HCT116 (cell line): ENCODE results near the gene ETV5. TPM values are rescaled to one million over a fixed set of nuclear protein-coding genes. Genes with fewer than 3 reads are reported as not detected.

Source experiments
- ATAC-seq: fragments of 200-7000 bp; cut with Tn5 transposase; 2 replicates; pipeline ENCODE4 v1.9.1; 2020; ENCODE audit warnings: mild to moderate bottlenecking, moderate library complexity
- BruUV-seq: library from RNA; stranded (reverse); fragments of 400-500 nt; replicated peaks from 2 replicates; lab custom pipeline; 2021; lab: Mats Ljungman, UMichigan
- CTCF ChIA-PET: fragments of 300-600 bp; sonication (Branson Sonifier 250); formaldehyde crosslinking; loops from one replicate; lab custom pipeline; 2021; ENCODE audit warnings: antibody characterized with exemption; lab: Charles Lee
- POLR2A ChIA-PET: fragments of 300-600, 350-600 bp; sonication (Branson Sonifier 250); formaldehyde crosslinking; loops from one replicate; lab custom pipeline; 2021; ENCODE audit warnings: antibody characterized with exemption; lab: Charles Lee
- RAD21 ChIA-PET, 2 experiments: fragments of 300-600 bp; sonication (Branson Sonifier 250); formaldehyde crosslinking; loops; one replicate each; lab custom pipeline; 2023; ENCODE audit warnings: low total read pairs in 2 of 2; ENCODE audit not compliant: uncharacterized antibody in 2 of 2, unreplicated experiment in 2 of 2, low non-redundant PET in 1 of 2; lab: Charles Lee
- DNase-seq: peaks from one replicate; pipeline ENCODE4 v3.0.0-alpha.2; 2010; ENCODE audit warnings: low read depth, low spot score
- H2AFZ ChIP-seq: fragments of 200-600 bp; shearing (Covaris generic), sonication (generic); 2 replicates; pipeline ENCODE4 v1.6.1; 2017; ENCODE audit warnings: low read depth, mixed run types, mixed read lengths, antibody characterized with exemption, low read length; ENCODE audit not compliant: poor library complexity, severe bottlenecking
- H3K27ac ChIP-seq: 2 replicates; pipeline ENCODE4 v1.5.1; 2012; ENCODE audit warnings: low read depth, low read length
- H3K27me3 ChIP-seq: fragments of 200-600 bp; sonication (generic); 2 replicates; pipeline ENCODE4 v1.6.1; 2016; ENCODE audit warnings: mixed run types, low read length, mixed read lengths; ENCODE audit not compliant: insufficient read depth
- H3K36me3 ChIP-seq, 2 experiments: fragments of 200-500 bp in 1 of 2; fragments of 200-600 bp in 1 of 2; sonication (Bioruptor generic) in 1 of 2; sonication (generic) in 1 of 2; 2 replicates each; pipeline versions ENCODE4 v1.5.1 to v1.6.1; 2014 to 2016; ENCODE audit warnings: low read length in 2 of 2, inconsistent platforms in 1 of 2, mixed read lengths in 1 of 2, mixed run types in 1 of 2; ENCODE audit not compliant: insufficient read depth in 2 of 2, control insufficient read depth in 1 of 2
- H3K4me1 ChIP-seq, 2 experiments: fragments of 200-600 bp in 1 of 2; sonication (generic) in 1 of 2; 2 replicates each; pipeline versions ENCODE4 v1.5.1 to v1.6.1; 2012 to 2017; ENCODE audit warnings: low read length in 2 of 2, inconsistent platforms in 1 of 2, mild to moderate bottlenecking in 1 of 2, mixed read lengths in 1 of 2, mixed run types in 1 of 2, moderate library complexity in 1 of 2; ENCODE audit not compliant: insufficient read depth in 2 of 2, control insufficient read depth in 1 of 2
- H3K4me2 ChIP-seq: fragments of 200-600 bp; sonication (generic); 2 replicates; pipeline ENCODE4 v1.6.1; 2017; ENCODE audit warnings: mixed run types, low read length, mixed read lengths
- H3K4me3 ChIP-seq, 2 experiments: fragments of 200-600 bp in 1 of 2; sonication (generic) in 1 of 2; replicated peaks in 1 of 2; 2 replicates each; pipeline ENCODE4 v1.5.1; 2011 to 2016; ENCODE audit warnings: low read length in 2 of 2, control low read depth in 1 of 2, low read depth in 1 of 2, mild to moderate bottlenecking in 1 of 2, mixed read lengths in 1 of 2, mixed run types in 1 of 2
- H3K79me2 ChIP-seq: fragments of 200-600 bp; sonication (generic); 2 replicates; pipeline ENCODE4 v1.6.1; 2017; ENCODE audit warnings: mild to moderate bottlenecking, mixed run types, low read length, moderate library complexity, mixed read lengths; ENCODE audit not compliant: insufficient read depth
- H3K9ac ChIP-seq: fragments of 200-600 bp; sonication (generic); 2 replicates; pipeline ENCODE4 v1.6.1; 2016; ENCODE audit warnings: low read length, mixed read lengths
- H3K9me2 ChIP-seq: fragments of 200-600 bp; sonication (generic), shearing (Covaris generic); 2 replicates; pipeline ENCODE4 v1.6.1; 2017; ENCODE audit warnings: mixed run types, mild to moderate bottlenecking, moderate library complexity; ENCODE audit not compliant: insufficient read depth
- H3K9me3 ChIP-seq, 2 experiments: fragments of 200-500 bp in 1 of 2; fragments of 200-600 bp in 1 of 2; sonication (Bioruptor generic) in 1 of 2; sonication (generic) in 1 of 2; 2 replicates each; pipeline ENCODE4 v1.6.1; 2014 to 2017; ENCODE audit warnings: low read length in 2 of 2, mixed read lengths in 2 of 2, inconsistent platforms in 1 of 2, low read depth in 1 of 2, mild to moderate bottlenecking in 1 of 2, mixed run types in 1 of 2, moderate library complexity in 1 of 2; ENCODE audit not compliant: control insufficient read depth in 1 of 2, insufficient read depth in 1 of 2
- H4K20me1 ChIP-seq: fragments of 200-600 bp; sonication (generic), shearing (Covaris generic); 2 replicates; pipeline ENCODE4 v1.6.1; 2017; ENCODE audit warnings: mixed run types, mild to moderate bottlenecking, moderate library complexity; ENCODE audit not compliant: insufficient read depth
- CTCF ChIP-seq, 3 experiments: fragments of 200-600 bp in 1 of 3; sonication (generic) in 1 of 3; IDR thresholded peaks in 2 of 3; conservative IDR thresholded peaks in 1 of 3; 2 replicates each; pipeline ENCODE4 v1.5.1; 2012 to 2017; ENCODE audit warnings: low read depth in 2 of 3, low read length in 2 of 3, antibody characterized with exemption in 1 of 3, borderline replicate concordance in 1 of 3, control low read depth in 1 of 3, mild to moderate bottlenecking in 1 of 3, mixed read lengths in 1 of 3, mixed run types in 1 of 3, moderate library complexity in 1 of 3; ENCODE audit not compliant: insufficient read depth in 1 of 3
- ELF1 ChIP-seq: IDR thresholded peaks from 2 replicates; pipeline ENCODE4 v1.6.1; 2012; ENCODE audit warnings: low read depth, borderline replicate concordance
- EZH2phosphoT487 ChIP-seq: fragments of 200-600 bp; IDR thresholded peaks from 2 replicates; pipeline ENCODE4 v1.6.1; 2018; ENCODE audit warnings: antibody characterized with exemption, borderline replicate concordance
- FOSL1 ChIP-seq: IDR thresholded peaks from 2 replicates; pipeline ENCODE4 v1.6.1; 2012; ENCODE audit warnings: low read depth
- JUND ChIP-seq: IDR thresholded peaks from 2 replicates; pipeline ENCODE4 v1.6.1; 2012
- POLR2AphosphoS5 ChIP-seq: IDR thresholded peaks from 2 replicates; pipeline ENCODE4 v1.6.1; 2011; ENCODE audit warnings: mild to moderate bottlenecking, low read depth, low read length, moderate library complexity
- RAD21 ChIP-seq: IDR thresholded peaks from 2 replicates; pipeline ENCODE4 v1.6.1; 2012; ENCODE audit warnings: low read depth, mild to moderate bottlenecking
- REST ChIP-seq: IDR thresholded peaks from 2 replicates; pipeline ENCODE4 v1.6.1; 2012; ENCODE audit warnings: low read depth
- SP1 ChIP-seq: IDR thresholded peaks from 2 replicates; pipeline ENCODE4 v1.6.1; 2012; ENCODE audit warnings: low read depth
- YY1 ChIP-seq: IDR thresholded peaks from 2 replicates; pipeline ENCODE4 v1.6.1; 2011; ENCODE audit warnings: low read length, low read depth, moderate library complexity, mild to moderate bottlenecking; ENCODE audit not compliant: insufficient replicate concordance; ENCODE audit errors: extremely low read depth
- ZBTB33 ChIP-seq: IDR thresholded peaks from 2 replicates; pipeline ENCODE4 v1.6.1; 2011; ENCODE audit warnings: mild to moderate bottlenecking, low read length, moderate library complexity; ENCODE audit not compliant: insufficient replicate concordance; ENCODE audit errors: extremely low read depth
- ZNF274 ChIP-seq: fragments of 200-500 bp; sonication (Bioruptor generic); IDR thresholded peaks from 2 replicates; pipeline ENCODE4 v1.6.1; 2014; ENCODE audit warnings: mild to moderate bottlenecking, low read depth, low read length, inconsistent platforms
- intact Hi-C: fragments of 100-400 bp; cut with micrococcal nuclease; formaldehyde crosslinking; loops from 2 replicates; pipeline ENCODE4 v1.10.0; 2022
- total RNA-seq: library from RNA; stranded (reverse); gene quantifications from one replicate; pipeline ENCODE4 v1.2.1, GENCODE V29; 2021; ENCODE audit not compliant: unreplicated experiment

ETV5 gene
- total RNA-seq, 1 experiment from 2014 or later, result 89.7 TPM

- POLR2A ChIA-PET, result interaction anchor here (0.9 to 1.3 kb wide), 2 partner anchors 11 to 12 kb away, joined by 3 to 4 read pairs; no protein-coding TSS in a partner anchor
- RAD21 ChIA-PET, result no interaction called here
- no peaks in the 10 kb centered on the region for H3K9me3 ChIP-seq
- H3K4me1 ChIP-seq, result peaks cover 26 to 31% of the 10 kb centered on the region in 2 experiments
- no peaks in the 10 kb centered on the region for H4K20me1 ChIP-seq
- H3K9ac ChIP-seq, result peak overlapping the region; percentile 63
- H3K36me3 ChIP-seq, result no peaks in the 10 kb centered on the region
- peaks cover 35% of the 10 kb centered on the region for H3K79me2 ChIP-seq
- H3K4me2 ChIP-seq, result peak overlapping the region; percentile 84
- BruUV-seq, result no TSS peak
- peak overlapping the region; percentile 62 for H2AFZ ChIP-seq
- H3K27me3 ChIP-seq, result no peaks in the 10 kb centered on the region
- intact Hi-C loops, result loop anchor here (2.0 kb wide), 2 partner anchors 133 to 461 kb away; partner anchors contain the start of gene DNAJB11
- peak overlapping the region; percentile 46 to 63 for H3K4me3 ChIP-seq
- no peak for DNase-seq
- CTCF ChIA-PET, result interaction anchor here (0.7 to 2.1 kb wide), 3 partner anchors 131 to 431 kb away, joined by 3 to 5 read pairs (median 3); no protein-coding TSS in a partner anchor
- ATAC-seq, result no peak
- no peak for TF ChIP-seq CTCF (IDR thresholded peaks at IDR 0.05 in 2 of 3, conservative IDR thresholded peaks at IDR 0.05 in 1 of 3; ENCODE audit: borderline replicate concordance in 1 of 3, insufficient read depth in 1 of 3, low read depth in 2 of 3, low read length in 2 of 3)
- no peak for TF ChIP-seq ZNF274
- no peak for TF ChIP-seq FOSL1
- TF ChIP-seq ZBTB33, result no peak
- TF ChIP-seq SP1, result no peak
- no peak for TF ChIP-seq EZH2phosphoT487
- no peak for TF ChIP-seq RAD21
- TF ChIP-seq JUND, result no peak
- no peak for TF ChIP-seq REST
- TF ChIP-seq POLR2AphosphoS5, result no peak
- no peak for TF ChIP-seq YY1
- TF ChIP-seq ELF1, result no peak
- H3K9me2 ChIP-seq, result no peaks in the 10 kb centered on the region
- peak overlapping the region; percentile 59; the same call in 1 of the 2 replicates for H3K27ac ChIP-seq
Measured at GRCh38 chr3:186109897-186110803, 1.3 kb upstream of the ETV5 start.
